Activated T-helper 1 cell treated with anti-CD3 and anti-CD28 coated beads, Interleukin-2, amount 50 U/mL, for 16 hours (primary cell): ENCODE data around the gene ABI3BP.

Experiments used
- DNase-seq, 2 donors: peaks; one replicate each; pipeline ENCODE4 v3.0.0-alpha.2; 2020; ENCODE audit warnings: low read depth in 1 of 2, low spot score in 1 of 2

The ABI3BP gene

DNA sequence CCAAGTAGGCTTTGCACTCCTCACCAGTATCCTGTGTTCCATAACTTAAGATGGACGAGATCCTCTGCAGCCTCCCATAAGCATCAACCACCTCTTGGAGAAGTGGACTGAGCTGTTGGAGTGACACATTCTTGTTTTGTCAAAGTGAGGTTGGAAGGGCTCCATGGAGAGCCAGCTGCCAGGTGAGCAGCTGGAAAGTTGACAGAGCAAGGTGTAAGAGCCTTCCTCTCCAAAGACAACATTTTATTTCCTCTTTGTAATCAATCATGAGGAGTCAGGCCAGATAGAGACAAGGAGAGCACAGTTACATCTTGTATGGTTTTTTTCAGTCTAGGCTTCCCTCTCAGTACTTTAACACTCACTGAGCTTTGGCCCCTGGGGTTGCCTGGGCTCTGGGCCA lies 5.1 kb downstream of the ABI3BP start:
- no peak for DNase-seq

DNA sequence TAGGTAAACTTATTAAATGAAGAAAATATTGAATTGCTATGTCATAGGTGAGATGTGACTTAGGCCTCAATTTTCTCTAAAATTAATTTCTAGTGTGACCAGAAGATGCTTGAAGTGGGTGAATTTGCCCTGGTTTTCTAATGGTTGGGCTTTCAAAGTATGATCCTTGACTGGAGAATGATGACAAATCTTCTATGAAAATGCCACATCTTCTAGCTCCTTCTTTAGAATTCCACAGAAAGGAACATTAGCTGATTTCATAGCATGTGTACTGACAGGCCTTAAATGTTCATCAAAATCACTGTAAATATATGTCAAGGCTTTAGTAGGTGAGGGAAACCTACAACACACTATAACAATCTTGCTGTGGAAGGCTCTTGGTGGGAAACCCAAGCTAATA lies 8.9 kb downstream of the ABI3BP start:
- no peak for DNase-seq

DNA sequence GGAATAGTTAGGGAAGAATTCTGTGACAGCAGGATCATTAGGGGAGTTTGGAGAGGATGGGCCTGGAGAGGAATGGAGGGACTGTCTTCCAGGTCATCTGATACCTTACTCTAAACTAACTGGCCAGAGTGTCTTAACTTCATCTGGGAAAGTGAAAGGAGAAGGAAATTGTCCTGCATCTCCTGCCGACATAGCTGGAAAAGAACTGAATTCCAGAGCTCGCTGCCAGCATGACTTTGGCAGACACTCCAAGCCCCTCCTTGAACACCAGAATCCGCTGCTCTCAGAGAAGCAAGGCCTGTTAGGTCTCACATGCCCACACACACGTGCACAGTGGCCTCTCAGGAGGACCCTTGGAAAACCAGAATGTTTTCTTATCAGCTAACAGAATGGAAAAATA lies 10.5 kb downstream of the ABI3BP start:
- DNase-seq, result no peak

DNA sequence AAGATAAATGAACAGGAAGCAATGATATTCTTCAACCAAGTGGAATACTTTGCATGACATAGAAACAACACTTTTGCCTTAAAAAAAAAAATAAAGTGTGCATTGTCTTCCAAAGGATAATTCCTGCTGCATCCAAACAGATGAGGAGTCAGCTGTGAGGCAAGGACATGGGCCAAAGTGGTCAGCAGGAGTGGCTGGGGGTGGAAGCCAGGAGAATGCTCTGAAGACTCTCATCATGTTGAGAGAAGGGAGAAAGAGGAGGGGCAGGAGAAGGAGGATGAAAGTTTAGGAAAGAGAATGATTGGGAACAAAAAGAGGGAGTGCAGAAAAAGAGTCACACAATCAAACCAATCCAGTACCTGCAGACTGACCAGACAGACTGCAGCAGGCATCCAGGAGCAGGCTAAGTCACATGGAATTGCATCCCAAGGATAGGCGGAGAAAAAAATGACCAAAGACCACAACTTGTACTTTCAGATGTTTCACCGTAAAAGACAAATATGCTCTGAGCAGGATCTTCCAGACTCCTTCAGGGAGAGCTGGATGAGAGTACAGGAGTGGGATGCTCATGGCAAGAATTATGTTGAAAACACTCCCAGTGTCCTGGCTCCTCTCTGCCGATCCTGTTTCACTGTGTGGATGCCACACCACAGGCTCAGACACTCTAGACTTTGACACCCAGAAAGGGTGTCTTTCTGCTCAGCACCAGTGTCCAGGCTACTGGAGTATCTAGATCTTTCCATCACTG lies 11.9 kb downstream of the ABI3BP start:
- no peak for DNase-seq

GRCh38 chr3:100978011-100978659 lies 15.1 kb downstream of the ABI3BP start:
- DNase-seq, result no peak

DNA sequence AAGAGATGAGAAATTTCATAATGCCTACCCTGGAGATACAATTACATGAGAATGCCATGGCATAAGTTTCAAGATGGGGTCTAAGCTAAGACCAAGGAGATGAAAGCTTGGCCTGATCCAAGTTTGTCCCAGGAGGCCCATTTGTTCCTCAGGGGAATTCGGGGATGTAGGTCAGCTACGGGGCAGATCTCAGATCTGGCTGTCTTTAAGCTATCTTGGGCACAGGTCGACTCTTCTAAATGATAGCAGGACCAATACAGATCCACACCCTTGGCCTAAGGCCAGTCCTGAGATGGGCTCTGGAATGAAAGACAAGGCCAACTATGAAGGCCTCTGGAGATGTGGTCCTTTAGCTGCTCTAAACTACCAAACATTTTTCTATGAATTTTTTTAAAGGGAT lies 16.6 kb downstream of the ABI3BP start:
- no peak for DNase-seq

GRCh38 chr3:100975714-100976113 lies 17.5 kb downstream of the ABI3BP start:
- no peak for DNase-seq

- DNase-seq, result no peak
Observed at GRCh38 chr3:100973594-100973993, 19.6 kb downstream of the ABI3BP start.

GRCh38 chr3:100972867-100973266 lies 20.4 kb downstream of the ABI3BP start:
- DNase-seq, result no peak

GRCh38 chr3:100972301-100972844 lies 20.8 kb downstream of the ABI3BP start:
- no peak for DNase-seq

- no peak for DNase-seq
Observed at GRCh38 chr3:100971798-100972197, 21.4 kb downstream of the ABI3BP start.

- DNase-seq, result no peak
Observed at GRCh38 chr3:100970477-100970990, 22.7 kb downstream of the ABI3BP start.

- DNase-seq, result no peak
Observed at GRCh38 chr3:100968932-100969906, 24.0 kb downstream of the ABI3BP start.

GRCh38 chr3:100966807-100967206 lies 26.4 kb downstream of the ABI3BP start:
- no peak for DNase-seq

DNA sequence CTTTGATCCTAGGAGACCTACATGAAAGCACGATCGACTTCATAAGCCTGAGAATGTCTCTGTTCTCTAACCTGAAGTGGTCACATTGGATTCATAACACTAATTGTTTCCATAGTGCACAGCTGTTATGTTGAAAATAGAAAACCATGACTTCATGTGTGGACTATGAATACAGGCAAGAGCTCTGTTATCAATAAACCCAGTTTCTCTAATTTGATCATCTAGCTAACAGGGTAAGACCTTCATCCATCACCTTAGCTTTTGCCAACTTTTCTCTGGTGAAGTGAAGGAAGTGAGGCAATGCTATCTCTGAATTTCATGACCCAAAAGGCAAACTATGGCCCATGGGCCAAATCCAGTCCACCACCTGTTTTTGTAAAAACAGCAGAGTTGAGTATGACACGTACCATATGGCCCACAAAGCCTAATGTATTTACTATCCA lies 27.2 kb downstream of the ABI3BP start:
- DNase-seq, result no peak

DNA sequence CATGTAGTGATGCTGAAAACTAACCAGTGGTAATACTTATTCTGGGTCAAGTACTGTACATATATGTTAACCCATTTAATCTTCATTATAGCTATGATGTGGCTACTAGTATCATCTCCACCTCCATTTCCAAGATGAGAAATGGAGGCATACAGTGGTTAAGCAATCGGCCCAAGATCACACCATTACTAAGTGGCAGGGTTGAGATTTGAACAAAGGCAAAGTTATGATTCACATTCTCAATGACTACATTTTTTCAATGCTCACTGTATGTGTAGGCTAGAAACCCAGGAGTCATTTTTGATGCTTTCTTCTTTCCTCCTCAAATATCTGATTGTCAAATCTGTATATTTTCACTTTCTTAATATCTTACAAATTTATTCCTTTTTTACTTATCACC lies 30.2 kb downstream of the ABI3BP start:
- no peak for DNase-seq

DNA sequence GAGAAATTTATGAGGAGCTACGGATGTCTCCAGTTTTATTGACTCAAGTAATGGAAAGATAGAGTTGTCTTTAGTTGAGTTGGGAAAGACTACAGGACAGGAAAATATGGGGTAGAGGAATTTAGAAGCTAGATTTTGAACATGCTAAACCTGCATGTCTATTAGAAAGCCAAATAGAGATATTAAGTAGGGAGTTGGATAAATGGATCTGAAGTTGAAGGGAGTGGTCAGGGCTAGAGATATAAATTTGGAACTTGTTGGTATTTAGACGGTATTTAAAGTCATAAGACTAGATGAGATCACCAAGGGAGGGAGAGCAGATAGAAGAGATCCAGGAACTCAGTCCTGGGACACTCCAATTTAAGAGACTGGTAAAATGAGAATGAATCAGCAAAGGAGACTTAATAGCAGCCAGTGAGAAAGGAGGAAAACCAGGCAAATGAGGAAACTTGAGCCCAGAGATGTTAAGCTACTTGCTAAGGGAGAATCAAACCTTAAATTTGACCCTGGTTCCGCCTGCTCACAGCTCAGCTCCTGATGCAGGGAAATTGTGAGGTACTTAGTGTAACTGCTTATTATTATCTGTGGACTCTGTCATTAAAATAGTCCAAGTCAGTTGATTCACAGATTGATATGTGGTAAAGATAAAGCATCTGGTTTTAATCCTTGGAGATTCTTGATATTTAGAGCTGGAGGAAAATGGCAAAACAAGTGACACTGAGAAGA lies 35.8 kb downstream of the ABI3BP start:
- no peak for DNase-seq

DNA sequence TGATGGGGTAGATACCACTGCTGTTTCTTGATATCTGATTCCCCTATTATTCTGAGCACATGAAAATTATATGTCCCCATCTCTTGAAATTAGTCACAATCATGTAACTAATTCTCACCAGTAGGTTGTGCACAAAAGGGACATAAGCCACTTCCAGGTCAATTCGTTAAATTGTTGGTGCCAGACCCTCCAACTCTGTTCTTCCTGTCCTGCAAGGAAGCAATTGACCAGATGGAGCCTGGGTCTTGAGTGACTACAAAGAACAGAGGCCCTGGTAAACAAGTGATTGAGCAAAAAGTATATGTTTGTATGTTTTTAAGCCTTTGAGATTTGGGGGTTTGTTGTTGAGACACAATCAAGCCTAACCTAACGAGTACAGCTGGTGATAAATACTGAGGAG lies 36.9 kb downstream of the ABI3BP start:
- no peak for DNase-seq

DNA sequence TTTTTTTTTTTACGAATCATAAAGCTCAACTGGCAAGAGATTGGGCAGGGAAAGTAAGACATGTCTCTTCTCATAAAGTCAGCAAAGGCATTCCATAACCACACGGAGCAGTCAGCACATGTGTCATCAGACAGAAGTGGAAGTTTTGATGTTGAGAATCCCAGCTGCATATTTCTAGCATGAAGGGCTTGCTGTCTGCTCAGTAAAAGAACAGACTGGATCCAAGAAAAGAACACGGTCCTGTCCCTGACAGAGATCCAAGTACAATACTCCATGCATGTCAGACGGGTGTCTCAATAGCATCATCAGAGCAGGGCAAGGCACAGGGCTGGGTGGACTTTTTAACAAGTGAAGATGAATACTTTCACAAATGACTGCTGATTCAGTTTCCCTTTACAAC lies 38.2 kb downstream of the ABI3BP start:
- DNase-seq, result no peak

GRCh38 chr3:100954199-100954935 lies 38.9 kb downstream of the ABI3BP start:
- no peak for DNase-seq
